ENCODE data around the gene REEP3. TPM values are rescaled to one million over a fixed set of nuclear protein-coding genes. Genes with fewer than 3 reads are reported as not detected.

REEP3 gene
- polyA plus RNA-seq, 1 experiment: 8.3 TPM

DNA sequence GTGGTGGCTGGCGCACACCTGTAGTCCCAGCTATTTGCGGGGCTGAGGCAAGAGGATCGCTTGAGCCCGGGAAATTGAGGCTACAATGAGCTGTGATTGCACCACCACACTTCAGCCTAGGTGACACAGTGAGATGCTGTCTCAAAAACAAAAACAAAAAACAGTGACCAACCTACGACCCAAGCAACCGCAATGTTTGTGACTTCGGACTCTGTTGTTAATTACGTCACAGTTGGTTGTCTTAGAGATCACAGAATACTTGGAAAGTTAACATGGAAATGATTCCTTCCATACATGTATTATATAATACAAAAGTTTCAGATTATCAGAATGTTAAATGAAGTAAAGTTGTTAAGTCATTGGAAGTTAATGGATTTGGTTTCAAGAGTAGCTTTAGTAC is 106.2 kb downstream of the REEP3 start:
- no peaks in the 10 kb centered on the region for H3K36me3 ChIP-seq (ENCODE audit: control insufficient read depth, insufficient read depth, low read length)
- no peaks in the 10 kb centered on the region for H3K27me3 ChIP-seq (ENCODE audit: control insufficient read depth, insufficient read depth, low read length)
- no peak for TF ChIP-seq CTCF (IDR thresholded peaks at IDR 0.05; ENCODE audit: insufficient read depth, low read depth, low read length)
- ChIA-PET CTCF (interaction anchor here (1.4 to 4.4 kb wide), 3 partner anchors 11 to 411 kb away, joined by 5 to 40 read pairs (median 28); no protein-coding TSS in a partner anchor), POLR2A (no interaction called here)
- DNase-seq (ENCODE audit: low read depth): no peak
- H3K4me3 ChIP-seq (ENCODE audit: low read depth, low read length): no peak overlapping the region

- H3K4me3 ChIP-seq (ENCODE audit: low read depth, low read length): no peak overlapping the region
- ChIA-PET CTCF (interaction anchor here (1.3 to 5.1 kb wide), 8 partner anchors 11 to 461 kb away, joined by 3 to 49 read pairs (median 6); no protein-coding TSS in a partner anchor), POLR2A (interaction anchor here (0.6 kb wide), 1 partner anchor 246 kb away, joined by 3 read pairs; no protein-coding TSS in a partner anchor)
- no peak for DNase-seq (ENCODE audit: low read depth)
- no peaks in the 10 kb centered on the region for H3K27me3 ChIP-seq (ENCODE audit: control insufficient read depth, insufficient read depth, low read length)
- no peaks in the 10 kb centered on the region for H3K36me3 ChIP-seq (ENCODE audit: control insufficient read depth, insufficient read depth, low read length)
- TF ChIP-seq CTCF (IDR thresholded peaks at IDR 0.05; ENCODE audit: insufficient read depth, low read depth, low read length): no peak
These were observed 106.7 kb downstream of the REEP3 start for GRCh38 chr10:63627881-63628296.

DNA sequence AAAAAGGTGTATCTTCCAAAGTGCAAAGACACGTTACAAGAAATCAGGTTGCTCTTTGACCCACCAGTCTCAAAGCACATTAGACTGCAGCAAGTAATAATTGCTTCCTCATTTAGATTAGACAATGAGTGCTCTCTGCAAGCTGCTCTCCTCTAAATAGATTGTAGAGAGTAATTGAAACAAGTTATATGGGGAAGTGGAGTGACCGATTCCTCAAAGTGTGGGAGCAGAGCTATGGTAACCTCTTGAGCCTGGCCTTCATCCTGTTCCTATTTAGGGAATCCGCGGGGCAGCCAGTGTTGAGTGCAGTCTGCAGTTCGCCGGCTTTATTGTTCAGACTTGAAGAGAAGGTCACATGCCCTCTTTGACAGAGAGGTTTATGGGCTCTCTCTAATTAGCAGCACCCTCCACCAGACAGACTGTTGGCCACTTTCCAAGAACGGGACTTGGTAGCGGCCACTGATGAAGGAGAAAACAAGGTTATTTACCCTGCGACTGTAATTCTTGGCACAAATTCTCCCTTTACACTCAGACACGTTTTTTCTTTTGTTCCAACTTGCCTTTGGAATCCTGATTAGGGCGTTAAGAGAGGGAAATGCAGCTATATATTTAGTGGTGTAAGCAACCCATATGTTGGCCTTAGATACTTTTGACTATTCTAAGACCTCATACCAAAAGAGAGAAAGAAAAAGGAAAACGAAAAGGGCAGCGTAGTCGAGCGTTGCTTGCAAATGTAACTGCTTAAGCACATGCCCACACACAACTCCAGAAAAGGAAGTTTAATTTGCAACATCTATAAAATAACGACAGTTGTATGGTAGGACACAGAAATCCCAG is 107.5 kb downstream of the REEP3 start:
- H3K36me3 ChIP-seq (ENCODE audit: control insufficient read depth, insufficient read depth, low read length): no peaks in the 10 kb centered on the region
- H3K27me3 ChIP-seq (ENCODE audit: control insufficient read depth, insufficient read depth, low read length): no peaks in the 10 kb centered on the region
- ChIA-PET POLR2A (interaction anchor here (0.6 kb wide), 1 partner anchor 247 kb away, joined by 3 read pairs; no protein-coding TSS in a partner anchor), CTCF (interaction anchor here (0.6 to 5.1 kb wide), 34 partner anchors 12 to 462 kb away, joined by 3 to 49 read pairs (median 4); partner anchors contain the start of genes JMJD1C and REEP3)
- peak overlapping the region; percentile 24 for H3K4me3 ChIP-seq (ENCODE audit: low read depth, low read length)
- DNase-seq (ENCODE audit: low read depth): no peak
- TF ChIP-seq CTCF (IDR thresholded peaks at IDR 0.05; ENCODE audit: insufficient read depth, low read depth, low read length): no peak

- ChIA-PET POLR2A (interaction anchor here (0.5 to 0.6 kb wide), 2 partner anchors 216 to 1580 kb away, joined by 3 to 6 read pairs; no protein-coding TSS in a partner anchor), CTCF (interaction anchor here (0.6 to 5.1 kb wide), 38 partner anchors 13 to 462 kb away, joined by 3 to 49 read pairs (median 4); partner anchors contain the start of genes JMJD1C and REEP3)
- Histone ChIP-seq H3K36me3 (ENCODE audit: control insufficient read depth, insufficient read depth, low read length) (no peaks in the 10 kb centered on the region), H3K4me3 (ENCODE audit: low read depth, low read length) (peak overlapping the region; percentile 62), H3K27me3 (ENCODE audit: control insufficient read depth, insufficient read depth, low read length) (no peaks in the 10 kb centered on the region)
- peak; percentile 96 for DNase-seq (ENCODE audit: low read depth)
- peak; percentile 86 for TF ChIP-seq CTCF (IDR thresholded peaks at IDR 0.05; ENCODE audit: insufficient read depth, low read depth, low read length)
These were observed 108.3 kb downstream of the REEP3 start for GRCh38 chr10:63629363-63630084.
